NCI-H1436 treated with DMSO at 0.1 percent for 48 hours (cell line): ENCODE data around the gene GALR1.
"Not testable (repeated sequence)": the region's sequence is repeated elsewhere in the genome, so short reads cannot be mapped to it uniquely, and the experiment has no call there.

Experiments used
- DNase-seq: peaks from one replicate; lab custom pipeline; 2025; lab: John Stamatoyannopoulos, UW

The GALR1 gene

GRCh38 chr18:77250926-77251729 lies 1.5 kb downstream of the GALR1 start:
- DNase-seq: no peak

GRCh38 chr18:77251730-77252050 lies 2.0 kb downstream of the GALR1 start:
- DNase-seq: no peak

DNA sequence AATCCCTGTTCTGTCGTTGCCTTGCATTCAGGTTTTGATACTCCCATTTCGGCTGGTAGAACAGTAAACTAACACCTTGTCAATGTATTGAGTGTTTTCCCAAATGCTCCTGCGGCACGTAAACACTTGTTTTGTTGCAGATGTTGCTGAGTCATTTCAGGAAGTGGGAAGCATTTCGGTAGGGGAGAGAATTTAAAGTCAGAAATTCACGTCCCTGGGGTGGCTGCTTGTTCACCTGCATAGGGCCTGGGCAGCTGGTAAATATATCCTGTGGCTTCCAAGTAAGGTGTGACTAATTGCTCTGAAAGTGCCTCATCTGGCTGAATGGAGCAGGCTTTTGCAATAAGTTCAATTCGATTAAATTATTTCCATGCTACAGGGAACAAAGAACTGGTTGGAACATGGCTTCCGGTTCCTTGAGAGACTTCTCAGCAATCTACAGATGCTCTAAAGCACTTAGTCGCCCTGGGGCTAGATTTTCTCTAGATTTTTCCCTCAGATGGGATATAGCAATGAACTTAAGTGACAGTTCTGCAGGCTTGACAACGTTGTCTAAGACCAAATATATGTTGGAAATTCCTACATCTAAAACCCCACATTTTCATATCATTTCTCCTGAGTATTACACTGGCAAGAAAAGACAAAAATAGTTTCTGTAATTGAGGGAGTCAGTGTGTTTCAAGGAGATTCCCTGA lies 5.2 kb downstream of the GALR1 start:
- DNase-seq: no peak

DNA sequence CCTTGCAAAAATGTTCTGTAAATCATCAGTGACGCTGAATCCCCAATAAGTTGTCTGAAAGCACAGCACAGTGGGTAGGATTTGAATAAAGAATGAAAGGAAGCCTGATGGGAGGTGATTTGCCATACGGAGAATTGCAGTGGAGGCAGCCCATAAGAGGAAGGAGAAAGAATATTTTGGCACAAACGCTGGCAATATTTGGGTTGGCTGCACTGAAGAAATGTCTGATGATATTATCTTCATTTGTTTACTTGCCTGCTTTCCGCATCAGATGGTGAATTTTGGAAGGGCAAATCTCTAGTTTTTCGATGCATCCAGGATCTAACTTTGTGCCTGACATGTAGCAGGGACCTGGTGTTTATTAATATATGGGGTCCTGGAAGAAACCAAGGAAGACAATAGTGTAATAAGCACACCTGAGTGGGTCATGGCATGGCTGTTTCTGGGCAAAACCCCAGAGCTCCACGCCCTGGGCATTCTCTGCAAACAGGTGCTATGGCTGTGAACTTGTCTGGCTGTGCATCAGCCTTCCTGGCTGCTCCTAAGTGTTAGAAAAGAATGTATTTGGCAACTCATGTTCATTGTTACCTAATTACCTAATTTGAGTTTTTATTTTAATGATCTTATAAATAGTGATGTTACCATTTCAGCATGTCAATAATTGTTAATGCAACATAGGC lies 5.9 kb downstream of the GALR1 start:
- DNase-seq: no peak

GRCh38 chr18:77262643-77263465 lies 13.2 kb downstream of the GALR1 start:
- no peak for DNase-seq

- no peak for DNase-seq
Observed at GRCh38 chr18:77263466-77263763, 13.8 kb downstream of the GALR1 start.

GRCh38 chr18:77267969-77268368 lies 18.3 kb downstream of the GALR1 start:
- no peak for DNase-seq

- no peak for DNase-seq
Observed at GRCh38 chr18:77268456-77268855, 18.8 kb downstream of the GALR1 start.

- DNase-seq: no peak
Observed at GRCh38 chr18:77271576-77272481, 22.2 kb downstream of the GALR1 start.

- DNase-seq: not testable (repeated sequence)
Observed at GRCh38 chr18:77290841-77291240, 41.2 kb downstream of the GALR1 start.

DNA sequence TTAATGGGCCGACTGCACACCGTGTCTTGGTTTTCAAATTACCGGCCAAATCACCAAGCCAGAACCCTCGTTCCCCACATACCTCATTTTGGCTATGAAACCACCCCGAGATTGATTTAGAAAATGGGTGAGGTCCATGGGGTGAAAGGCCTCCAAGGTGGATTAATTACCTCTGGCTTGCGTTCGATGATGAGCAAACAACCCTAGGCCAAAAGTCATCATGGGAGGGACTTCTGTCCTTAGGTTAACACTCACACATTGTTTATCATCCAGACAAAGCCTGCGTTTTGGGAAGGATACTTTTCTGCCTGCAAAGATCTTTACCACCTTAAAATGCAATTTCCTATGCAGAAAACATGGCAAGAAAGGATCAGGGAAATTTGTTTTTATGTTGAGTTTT lies 48.5 kb downstream of the GALR1 start:
- no peak for DNase-seq

- DNase-seq: no peak
Observed at GRCh38 chr18:77299706-77300105, 50.1 kb downstream of the GALR1 start.

DNA sequence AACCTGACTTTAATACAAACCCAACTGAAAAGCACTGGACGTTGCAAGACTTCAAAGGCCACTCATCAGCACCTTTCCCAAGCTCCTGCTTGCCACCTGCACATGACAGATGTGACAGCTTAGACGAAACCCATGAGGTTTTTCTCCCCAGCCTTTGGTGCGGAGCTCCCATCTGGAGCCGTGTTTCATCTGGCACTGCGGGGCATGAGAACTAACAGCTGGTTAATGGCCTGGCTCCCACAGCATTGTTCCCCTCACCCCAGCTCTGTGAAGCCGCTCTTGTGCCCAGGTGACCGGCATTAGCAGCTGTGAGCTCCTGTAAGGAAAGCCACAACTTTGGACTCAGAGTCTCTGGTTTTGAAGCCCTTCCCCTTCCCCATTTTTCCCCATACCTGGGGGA lies 50.9 kb downstream of the GALR1 start:
- DNase-seq: no peak

DNA sequence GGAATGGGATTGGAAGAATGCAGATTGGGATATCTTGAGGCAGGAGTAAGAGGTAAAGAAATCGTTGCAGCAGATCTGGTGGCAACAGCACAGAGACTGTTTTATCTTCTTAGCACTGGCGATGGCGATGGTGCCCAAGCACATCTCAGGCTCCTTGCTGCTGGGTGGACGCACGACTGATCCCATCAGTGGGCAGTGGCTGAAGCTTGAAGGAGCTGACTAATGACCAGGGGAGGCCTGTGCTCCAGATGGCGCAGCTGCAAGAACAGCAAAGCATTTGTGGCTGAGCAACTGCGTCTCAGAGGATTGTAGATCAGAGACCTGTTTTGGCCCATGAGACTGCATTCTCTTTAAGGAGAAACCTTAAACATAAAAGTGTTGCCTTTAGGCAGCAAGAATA lies 54.6 kb downstream of the GALR1 start:
- DNase-seq: no peak

GRCh38 chr18:77305676-77306075 lies 56.0 kb downstream of the GALR1 start:
- DNase-seq: no peak

DNA sequence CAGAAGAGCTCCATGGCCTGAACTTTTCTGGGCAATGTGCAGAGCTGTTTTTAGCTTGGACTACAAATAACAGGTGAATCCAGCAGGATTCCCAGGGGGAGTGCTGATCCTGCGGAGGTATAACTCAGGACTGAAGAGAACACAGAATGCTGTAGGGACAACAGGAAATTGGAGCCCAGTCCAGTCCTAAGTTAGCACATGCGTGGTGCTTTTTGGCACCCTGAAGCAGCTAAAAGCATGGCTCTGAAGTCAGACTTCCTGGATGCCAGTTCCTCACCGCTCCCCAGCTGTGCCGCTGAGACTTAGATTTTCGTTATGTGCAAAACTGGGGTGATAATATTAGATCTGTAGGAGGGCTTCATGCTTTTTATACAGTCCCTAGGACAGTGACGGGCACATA lies 58.6 kb downstream of the GALR1 start:
- no peak for DNase-seq

DNA sequence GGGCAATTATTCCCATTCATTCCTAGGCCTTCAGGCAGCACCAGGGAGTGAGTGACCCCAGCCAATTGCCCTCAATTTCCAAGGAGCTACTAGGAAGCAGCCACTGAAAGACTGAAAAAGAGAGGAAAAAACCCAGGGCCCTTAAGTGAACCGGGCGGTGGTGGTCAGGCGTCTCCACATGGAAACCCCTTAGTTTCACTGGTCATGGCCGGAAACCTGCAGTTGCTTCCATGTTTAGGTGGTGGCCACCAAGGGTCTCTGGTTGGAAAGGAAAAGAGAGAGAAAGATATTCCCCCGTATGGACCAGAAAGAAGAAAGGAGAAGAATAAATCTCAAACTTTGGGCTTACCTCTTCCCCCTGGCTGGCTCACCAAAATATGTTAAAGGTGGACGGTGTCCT lies 64.9 kb downstream of the GALR1 start:
- DNase-seq: no peak

GRCh38 chr18:77314952-77315351 lies 65.3 kb downstream of the GALR1 start:
- DNase-seq: no peak

- DNase-seq: no peak
Observed at GRCh38 chr18:77316008-77316407, 66.4 kb downstream of the GALR1 start.

DNA sequence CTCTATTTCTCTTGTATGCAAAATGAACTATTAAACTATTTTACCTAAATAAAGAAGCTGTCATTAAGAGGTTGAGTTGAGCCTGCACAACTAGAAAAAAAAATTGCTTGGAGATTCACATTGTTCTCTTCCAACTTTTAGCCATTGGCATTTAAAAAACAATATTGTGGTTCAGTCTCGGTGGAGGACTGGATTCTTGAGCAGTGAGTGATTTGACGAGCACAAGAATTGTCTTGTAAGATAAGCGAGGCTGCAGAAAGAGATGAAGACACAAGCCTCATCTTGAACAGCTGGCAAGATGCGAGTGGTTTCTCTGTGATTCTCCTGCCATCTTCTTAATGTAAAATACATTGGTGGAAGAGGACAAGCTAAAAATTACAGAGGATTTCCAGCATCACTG lies 67.0 kb downstream of the GALR1 start:
- DNase-seq: no peak

- DNase-seq: peak; percentile 4
Observed at GRCh38 chr18:77320971-77321559, 71.4 kb downstream of the GALR1 start.
